K562 (cell line): ENCODE data around the gene GNA15. TPM values are rescaled to one million over a fixed set of nuclear protein-coding genes. Genes with fewer than 3 reads are reported as not detected.

Experiments
- CXXC5 ChIP-seq: fragments of 250-450 bp; sonication (Bioruptor Pico); IDR thresholded peaks from 2 replicates; pipeline ENCODE4 v1.8.0; 2022; ENCODE audit warnings: inconsistent platforms, mild to moderate bottlenecking, moderate library complexity
- JUND ChIP-seq, 2 experiments: IDR thresholded peaks; 2 replicates in 1 of 2; 3 replicates in 1 of 2; pipeline ENCODE4 v1.6.1; 2011; ENCODE audit warnings: borderline replicate concordance in 2 of 2, low read depth in 2 of 2, low read length in 2 of 2, improper control_type of control experiment in 1 of 2, missing biosample characterization in 1 of 2, missing genetic modification characterization in 1 of 2, missing genetic modification reagents in 1 of 2
- KLF16 ChIP-seq: IDR thresholded peaks from 2 replicates; pipeline ENCODE4 v1.6.1; 2016; ENCODE audit warnings: antibody characterized with exemption
- L3MBTL2 ChIP-seq: fragments of 450-650 bp; IDR thresholded peaks from 2 replicates; pipeline ENCODE4 v1.6.1; 2016; ENCODE audit warnings: mild to moderate bottlenecking, moderate library complexity
- MAZ ChIP-seq, 2 experiments: fragments of 450-650 bp in 1 of 2; sonication (generic) in 1 of 2; formaldehyde crosslinking; IDR thresholded peaks in 1 of 2; conservative IDR thresholded peaks in 1 of 2; 2 replicates each; pipeline versions ENCODE4 v1.4.0 to v1.5.0; 2020; ENCODE audit warnings: mild to moderate bottlenecking in 1 of 2, missing genetic modification reagents in 1 of 2
- MBD2 ChIP-seq: sonication (generic); IDR thresholded peaks from 2 replicates; pipeline ENCODE4 v1.6.1; 2016; ENCODE audit warnings: low read depth, borderline replicate concordance
- MEIS2 ChIP-seq: fragments of 450-650 bp; IDR thresholded peaks from 2 replicates; pipeline ENCODE4 v1.6.1; 2014; ENCODE audit warnings: mild to moderate bottlenecking; ENCODE audit not compliant: partially characterized antibody
- RBFOX2 ChIP-seq: fragments of 200-400 bp; formaldehyde crosslinking; IDR thresholded peaks from 2 replicates; pipeline ENCODE4 v1.6.1; 2017; ENCODE audit warnings: low read depth, mild to moderate bottlenecking, low read length, moderate library complexity
- TEAD4 ChIP-seq, 2 experiments: sonication (generic) in 1 of 2; formaldehyde crosslinking in 1 of 2; IDR thresholded peaks; 2 replicates each; pipeline versions ENCODE4 v1.6.1 to v1.8.0; 2012 to 2022; ENCODE audit warnings: borderline replicate concordance in 1 of 2, inconsistent platforms in 1 of 2, low read length in 1 of 2, mild to moderate bottlenecking in 1 of 2, missing genetic modification reagents in 1 of 2
- ZFP36 ChIP-seq: fragments of 150-350 bp; IDR thresholded peaks from 2 replicates; pipeline ENCODE4 v1.6.1; 2018; ENCODE audit warnings: low read length, low read depth; ENCODE audit not compliant: partially characterized antibody
- ZNF316 ChIP-seq: fragments of 450-650 bp; IDR thresholded peaks from 2 replicates; pipeline ENCODE4 v1.6.1; 2016
- polyA plus RNA-seq, 8 experiments: library from polyadenylated mRNA; depleted of rRNA in 4 of 8; stranded (reverse) in 5 of 8; unstranded in 3 of 8; fragments of >200 nt; fragmentation: Nextera tagmentation in 2 of 8; fragmentation: Illumina TruSeq in 1 of 8; extraction: Ambion mirVana in 2 of 8; extraction: Trizol in 1 of 8; gene quantifications; 2 replicates each; pipeline versions ENCODE4 v1.2.1 to v1.2.3, GENCODE V29; 2011 to 2014; ENCODE audit warnings: inconsistent platforms in 1 of 8, missing spikeins in 1 of 8
- total RNA-seq, 7 experiments: library from RNA; depleted of rRNA in 6 of 7; stranded (reverse); fragments of >200 nt in 6 of 7; fragmentation: Illumina TruSeq in 2 of 7; extraction: Trizol in 2 of 7; gene quantifications; 2 replicates each; pipeline versions ENCODE4 v1.2.1 to v1.2.3, GENCODE V29; 2011 to 2021; ENCODE audit warnings: low replicate concordance in 1 of 7
- TF ChIP-seq, protein P1 (sequence below): sonication (generic); formaldehyde crosslinking; IDR thresholded peaks from 2 replicates; pipeline ENCODE4 v1.8.0; 2022; ENCODE audit warnings: mild to moderate bottlenecking, missing genetic modification reagents
- TF ChIP-seq, protein P2 (sequence below): fragments of 450-650 bp; IDR thresholded peaks from 2 replicates; pipeline ENCODE4 v1.6.1; 2016; ENCODE audit warnings: low read depth

GNA15 gene
- total and polyA plus RNA-seq, 9 of the 15 experiments (the other 6 are each of a cell fraction or from before 2014, with no cell fraction given) = 0.03 to 0.24 (median 0.11) TPM; not detected in 1

- TF ChIP-seq CXXC5 = peak; percentile 48; the same call in 1 of the 2 replicates
- peak; percentile 33; the same call in 1 of the 2 replicates for TF ChIP-seq MBD2
- peak; percentile 67; the same call in 1 of the 2 replicates for TF ChIP-seq TEAD4 (IDR thresholded peaks at IDR 0.05; ENCODE audit: low read length)
- no peak for TF ChIP-seq TEAD4 (CRISPR knock-in tag; IDR thresholded peaks at IDR 0.05; ENCODE audit: borderline replicate concordance)
- peak; percentile 34; the same call in 1 of the 2 replicates for TF ChIP-seq L3MBTL2
- TF ChIP-seq ZNF316 = peak; percentile 44
- peak; percentile 12; the same call in 1 of the 2 replicates for TF ChIP-seq JUND (IDR thresholded peaks at IDR 0.05; ENCODE audit: borderline replicate concordance, low read depth, low read length)
- no peak for TF ChIP-seq JUND (tag; IDR thresholded peaks at IDR 0.05; ENCODE audit: borderline replicate concordance, low read depth, low read length)
- TF ChIP-seq, protein P1, sequence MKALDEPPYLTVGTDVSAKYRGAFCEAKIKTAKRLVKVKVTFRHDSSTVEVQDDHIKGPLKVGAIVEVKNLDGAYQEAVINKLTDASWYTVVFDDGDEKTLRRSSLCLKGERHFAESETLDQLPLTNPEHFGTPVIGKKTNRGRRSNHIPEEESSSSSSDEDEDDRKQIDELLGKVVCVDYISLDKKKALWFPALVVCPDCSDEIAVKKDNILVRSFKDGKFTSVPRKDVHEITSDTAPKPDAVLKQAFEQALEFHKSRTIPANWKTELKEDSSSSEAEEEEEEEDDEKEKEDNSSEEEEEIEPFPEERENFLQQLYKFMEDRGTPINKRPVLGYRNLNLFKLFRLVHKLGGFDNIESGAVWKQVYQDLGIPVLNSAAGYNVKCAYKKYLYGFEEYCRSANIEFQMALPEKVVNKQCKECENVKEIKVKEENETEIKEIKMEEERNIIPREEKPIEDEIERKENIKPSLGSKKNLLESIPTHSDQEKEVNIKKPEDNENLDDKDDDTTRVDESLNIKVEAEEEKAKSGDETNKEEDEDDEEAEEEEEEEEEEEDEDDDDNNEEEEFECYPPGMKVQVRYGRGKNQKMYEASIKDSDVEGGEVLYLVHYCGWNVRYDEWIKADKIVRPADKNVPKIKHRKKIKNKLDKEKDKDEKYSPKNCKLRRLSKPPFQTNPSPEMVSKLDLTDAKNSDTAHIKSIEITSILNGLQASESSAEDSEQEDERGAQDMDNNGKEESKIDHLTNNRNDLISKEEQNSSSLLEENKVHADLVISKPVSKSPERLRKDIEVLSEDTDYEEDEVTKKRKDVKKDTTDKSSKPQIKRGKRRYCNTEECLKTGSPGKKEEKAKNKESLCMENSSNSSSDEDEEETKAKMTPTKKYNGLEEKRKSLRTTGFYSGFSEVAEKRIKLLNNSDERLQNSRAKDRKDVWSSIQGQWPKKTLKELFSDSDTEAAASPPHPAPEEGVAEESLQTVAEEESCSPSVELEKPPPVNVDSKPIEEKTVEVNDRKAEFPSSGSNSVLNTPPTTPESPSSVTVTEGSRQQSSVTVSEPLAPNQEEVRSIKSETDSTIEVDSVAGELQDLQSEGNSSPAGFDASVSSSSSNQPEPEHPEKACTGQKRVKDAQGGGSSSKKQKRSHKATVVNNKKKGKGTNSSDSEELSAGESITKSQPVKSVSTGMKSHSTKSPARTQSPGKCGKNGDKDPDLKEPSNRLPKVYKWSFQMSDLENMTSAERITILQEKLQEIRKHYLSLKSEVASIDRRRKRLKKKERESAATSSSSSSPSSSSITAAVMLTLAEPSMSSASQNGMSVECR (CRISPR knock-in tag) = no peak
- TF ChIP-seq, protein P2, sequence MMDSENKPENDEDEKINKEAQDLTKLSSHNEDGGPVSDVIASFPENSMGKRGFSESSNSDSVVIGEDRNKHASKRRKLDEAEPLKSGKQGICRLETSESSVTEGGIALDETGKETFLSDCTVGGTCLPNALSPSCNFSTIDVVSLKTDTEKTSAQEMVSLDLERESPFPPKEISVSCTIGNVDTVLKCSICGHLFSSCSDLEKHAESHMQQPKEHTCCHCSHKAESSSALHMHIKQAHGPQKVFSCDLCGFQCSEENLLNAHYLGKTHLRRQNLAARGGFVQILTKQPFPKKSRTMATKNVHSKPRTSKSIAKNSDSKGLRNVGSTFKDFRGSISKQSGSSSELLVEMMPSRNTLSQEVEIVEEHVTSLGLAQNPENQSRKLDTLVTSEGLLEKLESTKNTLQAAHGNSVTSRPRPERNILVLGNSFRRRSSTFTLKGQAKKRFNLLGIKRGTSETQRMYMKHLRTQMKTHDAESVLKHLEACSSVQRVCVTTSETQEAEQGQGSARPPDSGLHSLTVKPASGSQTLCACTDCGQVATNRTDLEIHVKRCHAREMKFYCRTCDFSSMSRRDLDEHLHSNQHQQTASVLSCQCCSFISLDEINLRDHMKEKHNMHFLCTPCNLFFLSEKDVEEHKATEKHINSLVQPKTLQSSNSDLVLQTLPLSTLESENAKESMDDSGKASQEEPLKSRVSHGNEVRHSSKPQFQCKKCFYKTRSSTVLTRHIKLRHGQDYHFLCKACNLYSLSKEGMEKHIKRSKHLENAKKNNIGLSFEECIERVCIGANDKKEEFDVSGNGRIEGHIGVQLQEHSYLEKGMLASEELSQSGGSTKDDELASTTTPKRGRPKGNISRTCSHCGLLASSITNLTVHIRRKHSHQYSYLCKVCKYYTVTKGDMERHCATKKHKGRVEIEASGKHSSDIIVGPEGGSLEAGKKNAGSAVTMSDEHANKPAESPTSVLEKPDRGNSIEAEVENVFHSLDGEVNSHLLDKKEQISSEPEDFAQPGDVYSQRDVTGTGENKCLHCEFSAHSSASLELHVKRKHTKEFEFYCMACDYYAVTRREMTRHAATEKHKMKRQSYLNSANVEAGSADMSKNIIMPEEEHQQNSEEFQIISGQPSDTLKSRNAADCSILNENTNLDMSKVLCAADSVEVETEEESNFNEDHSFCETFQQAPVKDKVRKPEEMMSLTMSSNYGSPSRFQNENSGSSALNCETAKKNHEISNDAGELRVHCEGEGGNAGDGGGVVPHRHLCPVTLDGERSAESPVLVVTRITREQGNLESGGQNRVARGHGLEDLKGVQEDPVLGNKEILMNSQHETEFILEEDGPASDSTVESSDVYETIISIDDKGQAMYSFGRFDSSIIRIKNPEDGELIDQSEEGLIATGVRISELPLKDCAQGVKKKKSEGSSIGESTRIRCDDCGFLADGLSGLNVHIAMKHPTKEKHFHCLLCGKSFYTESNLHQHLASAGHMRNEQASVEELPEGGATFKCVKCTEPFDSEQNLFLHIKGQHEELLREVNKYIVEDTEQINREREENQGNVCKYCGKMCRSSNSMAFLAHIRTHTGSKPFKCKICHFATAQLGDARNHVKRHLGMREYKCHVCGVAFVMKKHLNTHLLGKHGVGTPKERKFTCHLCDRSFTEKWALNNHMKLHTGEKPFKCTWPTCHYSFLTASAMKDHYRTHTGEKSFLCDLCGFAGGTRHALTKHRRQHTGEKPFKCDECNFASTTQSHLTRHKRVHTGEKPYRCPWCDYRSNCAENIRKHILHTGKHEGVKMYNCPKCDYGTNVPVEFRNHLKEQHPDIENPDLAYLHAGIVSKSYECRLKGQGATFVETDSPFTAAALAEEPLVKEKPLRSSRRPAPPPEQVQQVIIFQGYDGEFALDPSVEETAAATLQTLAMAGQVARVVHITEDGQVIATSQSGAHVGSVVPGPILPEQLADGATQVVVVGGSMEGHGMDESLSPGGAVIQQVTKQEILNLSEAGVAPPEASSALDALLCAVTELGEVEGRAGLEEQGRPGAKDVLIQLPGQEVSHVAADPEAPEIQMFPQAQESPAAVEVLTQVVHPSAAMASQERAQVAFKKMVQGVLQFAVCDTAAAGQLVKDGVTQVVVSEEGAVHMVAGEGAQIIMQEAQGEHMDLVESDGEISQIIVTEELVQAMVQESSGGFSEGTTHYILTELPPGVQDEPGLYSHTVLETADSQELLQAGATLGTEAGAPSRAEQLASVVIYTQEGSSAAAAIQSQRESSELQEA = no peak
- peak; percentile 58; the same call in 1 of the 2 replicates for TF ChIP-seq KLF16
- TF ChIP-seq MAZ (CRISPR knock-in tag; conservative IDR thresholded peaks at IDR 0.05 in 1 of 2, IDR thresholded peaks at IDR 0.05 in 1 of 2) = peak in 1 of 2 experiments; percentile 52; a peak in 1 of 4 replicates
- TF ChIP-seq MEIS2 = peak; percentile 51
- peak; percentile 33; the same call in 1 of the 2 replicates for TF ChIP-seq RBFOX2
- TF ChIP-seq ZFP36 = peak; percentile 89
Measured at GRCh38 chr19:3132971-3133792, 2.7 kb upstream of the GNA15 start (continued).
